SU-DHL-6 (cell line): ENCODE data around the gene CREB5.

Experiments used
- EZH2phosphoT487 ChIP-seq: fragments of 200-600 bp; sonication (generic), shearing (Covaris generic); conservative IDR thresholded peaks from 2 replicates; pipeline ENCODE4 v1.6.1; 2018; ENCODE audit warnings: mild to moderate bottlenecking, antibody characterized with exemption, low read length, moderate library complexity, mixed read lengths
- TF ChIP-seq, protein P1 (sequence below): fragments of 200-600 bp; sonication (generic); IDR thresholded peaks from one replicate; pipeline ENCODE4 v1.5.1; 2017; ENCODE audit warnings: antibody characterized with exemption, mild to moderate bottlenecking, low read length, moderate library complexity; ENCODE audit not compliant: insufficient read depth, poor library complexity, severe bottlenecking

DNA sequence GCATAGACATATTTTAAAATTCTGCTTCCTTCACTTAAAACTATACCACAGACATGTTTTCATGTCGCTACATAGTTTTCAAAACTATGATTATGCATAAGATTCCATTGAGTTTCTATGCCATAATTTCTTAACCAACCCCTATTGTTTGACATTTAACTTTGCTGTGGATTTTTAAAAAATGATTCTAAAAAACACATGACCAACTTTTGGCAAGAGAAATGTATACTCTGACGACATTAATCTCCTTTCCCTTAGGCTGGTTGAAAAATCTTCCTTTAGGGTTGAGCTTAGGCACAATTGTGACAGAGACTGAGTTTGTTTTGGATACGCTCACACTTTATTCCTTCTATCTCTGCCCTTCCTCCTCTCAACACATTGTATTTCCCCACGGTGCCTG lies 14.9 kb downstream of the CREB5 start:
- TF ChIP-seq, protein P1, sequence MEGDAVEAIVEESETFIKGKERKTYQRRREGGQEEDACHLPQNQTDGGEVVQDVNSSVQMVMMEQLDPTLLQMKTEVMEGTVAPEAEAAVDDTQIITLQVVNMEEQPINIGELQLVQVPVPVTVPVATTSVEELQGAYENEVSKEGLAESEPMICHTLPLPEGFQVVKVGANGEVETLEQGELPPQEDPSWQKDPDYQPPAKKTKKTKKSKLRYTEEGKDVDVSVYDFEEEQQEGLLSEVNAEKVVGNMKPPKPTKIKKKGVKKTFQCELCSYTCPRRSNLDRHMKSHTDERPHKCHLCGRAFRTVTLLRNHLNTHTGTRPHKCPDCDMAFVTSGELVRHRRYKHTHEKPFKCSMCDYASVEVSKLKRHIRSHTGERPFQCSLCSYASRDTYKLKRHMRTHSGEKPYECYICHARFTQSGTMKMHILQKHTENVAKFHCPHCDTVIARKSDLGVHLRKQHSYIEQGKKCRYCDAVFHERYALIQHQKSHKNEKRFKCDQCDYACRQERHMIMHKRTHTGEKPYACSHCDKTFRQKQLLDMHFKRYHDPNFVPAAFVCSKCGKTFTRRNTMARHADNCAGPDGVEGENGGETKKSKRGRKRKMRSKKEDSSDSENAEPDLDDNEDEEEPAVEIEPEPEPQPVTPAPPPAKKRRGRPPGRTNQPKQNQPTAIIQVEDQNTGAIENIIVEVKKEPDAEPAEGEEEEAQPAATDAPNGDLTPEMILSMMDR: no peak
- no peak for TF ChIP-seq EZH2phosphoT487
